ENCODE results near the gene APLP2. TPM values are rescaled to one million over a fixed set of nuclear protein-coding genes. Genes with fewer than 3 reads are reported as not detected.

APLP2 gene
- total RNA-seq, 1 experiment from 2014 or later = 2,076 TPM

- no peak for TF ChIP-seq CTCF (IDR thresholded peaks at IDR 0.05; ENCODE audit: insufficient read depth in 1 of 2, low read depth in 1 of 2, low read length in 1 of 2, severe bottlenecking in 1 of 2, unreplicated experiment in 1 of 2)
- CTCF ChIA-PET = no interaction called here
Observed at GRCh38 chr11:130175898-130176297, 106.2 kb downstream of the APLP2 start.

GRCh38 chr11:130177782-130178181 is 108.1 kb downstream of the APLP2 start:
- Mint-ChIP-seq H3K4me1 (ENCODE audit: low read depth, unreplicated experiment) (peaks cover 45% of the 10 kb centered on the region), H3K27me3 (ENCODE audit: insufficient read depth, unreplicated experiment) (no peaks in the 10 kb centered on the region), H3K36me3 (ENCODE audit: insufficient read depth, unreplicated experiment) (peaks cover 70% of the 10 kb centered on the region), H3K9me3 (ENCODE audit: unreplicated experiment) (peaks cover 15% of the 10 kb centered on the region), H3K27ac (ENCODE audit: unreplicated experiment) (peak overlapping the region; percentile 92), H3K4me3 (ENCODE audit: unreplicated experiment) (no peak overlapping the region)
- intact Hi-C loops (cut with micrococcal nuclease; ENCODE audit: unreplicated experiment) = no loop called here
- ChIA-PET CTCF (interaction anchor here (0.6 kb wide), 1 partner anchor 46 kb away, joined by 4 read pairs; no protein-coding TSS in a partner anchor), POLR2A (no interaction called here)
- Histone ChIP-seq H3K9me3 (peaks cover 12% of the 10 kb centered on the region), H3K27me3 (replicated peaks; ENCODE audit: control insufficient read depth, insufficient read depth, low read length) (no peaks in the 10 kb centered on the region), H3K4me1 (peaks cover 52% of the 10 kb centered on the region), H3K36me3 (ENCODE audit: control insufficient read depth, insufficient read depth, low read length) (peaks cover 6% of the 10 kb centered on the region), H3K4me3 (ENCODE audit: low read depth, low read length) (no peak overlapping the region)
- TF ChIP-seq CTCF (IDR thresholded peaks at IDR 0.05; ENCODE audit: insufficient read depth in 1 of 2, low read depth in 1 of 2, low read length in 1 of 2, severe bottlenecking in 1 of 2, unreplicated experiment in 1 of 2) = no peak
- no TSS peak for BruUV-seq (replicated peaks)
- no peak for DNase-seq

More at GRCh38 chr11:130175898-130176297, 106.2 kb downstream of the APLP2 start:
- peaks cover 69% of the 10 kb centered on the region for H3K36me3 Mint-ChIP-seq (ENCODE audit: insufficient read depth, unreplicated experiment)
- H3K4me1 ChIP-seq = peaks cover 39% of the 10 kb centered on the region
- H3K27me3 Mint-ChIP-seq (ENCODE audit: insufficient read depth, unreplicated experiment) = no peaks in the 10 kb centered on the region
- intact Hi-C loops (cut with micrococcal nuclease; ENCODE audit: unreplicated experiment) = no loop called here
- DNase-seq = no peak
- H3K27ac Mint-ChIP-seq (ENCODE audit: unreplicated experiment) = peak overlapping the region; percentile 58
- BruUV-seq (replicated peaks) = no TSS peak
- peaks cover 15% of the 10 kb centered on the region for H3K9me3 Mint-ChIP-seq (ENCODE audit: unreplicated experiment)
- no peak overlapping the region for H3K4me3 ChIP-seq (ENCODE audit: low read depth, low read length)
- H3K27me3 ChIP-seq (replicated peaks; ENCODE audit: control insufficient read depth, insufficient read depth, low read length) = no peaks in the 10 kb centered on the region
- no peak overlapping the region for H3K4me3 Mint-ChIP-seq (ENCODE audit: unreplicated experiment)
- peaks cover 41% of the 10 kb centered on the region for H3K4me1 Mint-ChIP-seq (ENCODE audit: low read depth, unreplicated experiment)
- POLR2A ChIA-PET = no interaction called here
- H3K9me3 ChIP-seq = peaks cover 12% of the 10 kb centered on the region
- H3K36me3 ChIP-seq (ENCODE audit: control insufficient read depth, insufficient read depth, low read length) = peaks cover 6% of the 10 kb centered on the region

- H3K4me1 ChIP-seq = peaks cover 56% of the 10 kb centered on the region
- TF ChIP-seq CTCF (IDR thresholded peaks at IDR 0.05; ENCODE audit: insufficient read depth in 1 of 2, low read depth in 1 of 2, low read length in 1 of 2, severe bottlenecking in 1 of 2, unreplicated experiment in 1 of 2) = no peak
- no peak overlapping the region for H3K4me3 ChIP-seq (ENCODE audit: low read depth, low read length)
- Mint-ChIP-seq H3K4me3 (ENCODE audit: unreplicated experiment) (peak overlapping the region; percentile 27), H3K36me3 (ENCODE audit: insufficient read depth, unreplicated experiment) (peaks cover 65% of the 10 kb centered on the region), H3K27me3 (ENCODE audit: insufficient read depth, unreplicated experiment) (no peaks in the 10 kb centered on the region), H3K27ac (ENCODE audit: unreplicated experiment) (peak overlapping the region; percentile 92), H3K4me1 (ENCODE audit: low read depth, unreplicated experiment) (peaks cover 48% of the 10 kb centered on the region), H3K9me3 (ENCODE audit: unreplicated experiment) (peaks cover 17% of the 10 kb centered on the region)
- CTCF ChIA-PET = interaction anchor here (0.6 to 1.2 kb wide), 2 partner anchors 32 to 35 kb away, joined by 4 to 6 read pairs; no protein-coding TSS in a partner anchor
- H3K9me3 ChIP-seq = peaks cover 11% of the 10 kb centered on the region
- H3K27me3 ChIP-seq (replicated peaks; ENCODE audit: control insufficient read depth, insufficient read depth, low read length) = no peaks in the 10 kb centered on the region
- POLR2A ChIA-PET = interaction anchor here (0.6 kb wide), 1 partner anchor 421 kb away, joined by 4 read pairs; no protein-coding TSS in a partner anchor
- no peak for DNase-seq
- BruUV-seq (replicated peaks) = no TSS peak
- peaks cover 2% of the 10 kb centered on the region for H3K36me3 ChIP-seq (ENCODE audit: control insufficient read depth, insufficient read depth, low read length)
- intact Hi-C loops (cut with micrococcal nuclease; ENCODE audit: unreplicated experiment) = no loop called here
Observed at GRCh38 chr11:130178441-130179339, 109.0 kb downstream of the APLP2 start.
